ENCODE measurements around the gene RCOR1. TPM values are rescaled to one million over a fixed set of nuclear protein-coding genes. Genes with fewer than 3 reads are reported as not detected.

Gene RCOR1
- total RNA-seq, 3 donors from 2014 or later (not counting 1 experiment from before 2014, with no cell fraction given) = 20.3 to 36.5 (median 21.8) TPM

DNA sequence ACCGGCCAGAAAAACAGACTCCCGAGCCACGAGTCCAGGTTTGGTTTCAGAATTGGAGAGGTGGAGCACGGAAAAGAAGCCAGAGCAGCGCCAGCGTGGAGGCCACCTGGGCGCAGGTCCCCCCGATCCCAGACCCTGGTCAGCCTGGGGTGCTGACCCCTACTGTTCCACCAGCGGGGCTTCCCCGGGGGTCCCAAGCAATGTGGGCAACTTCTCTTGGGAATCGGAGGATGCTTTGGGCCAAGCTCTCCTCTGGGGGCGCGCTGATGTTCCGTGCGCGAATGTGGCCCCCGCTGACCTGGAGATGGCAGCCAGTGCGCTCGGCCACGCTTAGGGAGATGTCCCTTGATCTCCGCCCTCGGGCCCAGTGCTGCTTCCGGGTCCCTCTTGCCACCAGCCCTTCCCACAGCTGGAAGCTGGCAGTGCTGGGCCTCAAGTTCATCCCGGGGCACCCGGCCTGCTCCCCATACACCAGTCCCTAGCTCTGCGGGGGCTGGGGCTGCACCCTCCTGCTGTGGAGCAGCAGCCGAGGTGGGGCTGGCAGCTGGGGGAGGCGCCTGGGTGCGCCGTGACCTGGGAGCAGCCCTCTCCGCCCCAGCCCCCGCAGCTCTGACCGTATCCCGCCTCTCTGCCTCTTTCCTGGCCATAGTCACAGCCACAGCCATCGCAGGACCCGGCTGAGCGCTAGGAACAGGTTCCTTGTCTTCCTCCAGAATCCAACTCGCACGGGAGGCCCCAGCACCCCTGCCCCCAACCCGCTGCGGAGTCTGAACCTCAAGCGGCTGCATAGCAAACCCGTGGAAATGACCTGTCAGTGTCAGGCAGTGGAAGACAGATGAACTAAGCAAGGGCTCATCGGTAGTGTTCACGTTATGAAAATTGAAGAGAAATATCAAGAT, 91.2 kb downstream of the RCOR1 start:
- Mint-ChIP-seq H3K4me3 (no peak overlapping the region), H3K36me3 (no peaks in the 10 kb centered on the region), H3K9me3 (no peaks in the 10 kb centered on the region), H3K4me1 (peaks cover 18 to 21% of the 10 kb centered on the region in 2 donors), H3K27me3 (ENCODE audit: low read depth in 2 of 2) (no peaks in the 10 kb centered on the region), H3K27ac (no peak overlapping the region)
- TF ChIP-seq, protein P1, sequence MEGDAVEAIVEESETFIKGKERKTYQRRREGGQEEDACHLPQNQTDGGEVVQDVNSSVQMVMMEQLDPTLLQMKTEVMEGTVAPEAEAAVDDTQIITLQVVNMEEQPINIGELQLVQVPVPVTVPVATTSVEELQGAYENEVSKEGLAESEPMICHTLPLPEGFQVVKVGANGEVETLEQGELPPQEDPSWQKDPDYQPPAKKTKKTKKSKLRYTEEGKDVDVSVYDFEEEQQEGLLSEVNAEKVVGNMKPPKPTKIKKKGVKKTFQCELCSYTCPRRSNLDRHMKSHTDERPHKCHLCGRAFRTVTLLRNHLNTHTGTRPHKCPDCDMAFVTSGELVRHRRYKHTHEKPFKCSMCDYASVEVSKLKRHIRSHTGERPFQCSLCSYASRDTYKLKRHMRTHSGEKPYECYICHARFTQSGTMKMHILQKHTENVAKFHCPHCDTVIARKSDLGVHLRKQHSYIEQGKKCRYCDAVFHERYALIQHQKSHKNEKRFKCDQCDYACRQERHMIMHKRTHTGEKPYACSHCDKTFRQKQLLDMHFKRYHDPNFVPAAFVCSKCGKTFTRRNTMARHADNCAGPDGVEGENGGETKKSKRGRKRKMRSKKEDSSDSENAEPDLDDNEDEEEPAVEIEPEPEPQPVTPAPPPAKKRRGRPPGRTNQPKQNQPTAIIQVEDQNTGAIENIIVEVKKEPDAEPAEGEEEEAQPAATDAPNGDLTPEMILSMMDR (IDR thresholded peaks at IDR 0.05) = no peak
- intact Hi-C loops (cut with micrococcal nuclease) = no loop called here
- H3K4me3 ChIP-seq (ENCODE audit: low read length) = no peak overlapping the region
- peaks cover 2% of the 10 kb centered on the region for H3K36me3 ChIP-seq (ENCODE audit: control insufficient read depth, insufficient read depth, low read length)
- ATAC-seq = no peak
- DNase-seq = no peak
- H3K9me3 ChIP-seq (ENCODE audit: control insufficient read depth, insufficient read depth, low read length) = no peaks in the 10 kb centered on the region
- no peaks in the 10 kb centered on the region for H3K27me3 ChIP-seq (ENCODE audit: control insufficient read depth, insufficient read depth, low read length)
- H3K4me1 ChIP-seq (ENCODE audit: control insufficient read depth, insufficient read depth, low read length) = no peaks in the 10 kb centered on the region
- H3K27ac ChIP-seq (ENCODE audit: low read length) = no peak overlapping the region
- WGBS (ENCODE audit: insufficient coverage) = 96% methylated on average over 45 of the region's 45 CpGs

GRCh38 chr14:102684298-102684663, 91.8 kb downstream of the RCOR1 start:
- TF ChIP-seq, protein P1 (IDR thresholded peaks at IDR 0.05) = no peak
- H3K27me3 Mint-ChIP-seq (ENCODE audit: low read depth in 2 of 2) = no peaks in the 10 kb centered on the region
- Histone ChIP-seq H3K4me1 (ENCODE audit: control insufficient read depth, insufficient read depth, low read length) (no peaks in the 10 kb centered on the region), H3K36me3 (ENCODE audit: control insufficient read depth, insufficient read depth, low read length) (peaks cover 2% of the 10 kb centered on the region), H3K27me3 (ENCODE audit: control insufficient read depth, insufficient read depth, low read length) (no peaks in the 10 kb centered on the region), H3K27ac (ENCODE audit: low read length) (no peak overlapping the region), H3K9me3 (ENCODE audit: control insufficient read depth, insufficient read depth, low read length) (no peaks in the 10 kb centered on the region), H3K4me3 (ENCODE audit: low read length) (no peak overlapping the region)
- WGBS (ENCODE audit: insufficient coverage) = 88% methylated on average over 5 of the region's 6 CpGs
- ATAC-seq (no peak), DNase-seq (no peak)
- H3K9me3 Mint-ChIP-seq = no peaks in the 10 kb centered on the region
- H3K4me3 Mint-ChIP-seq = no peak overlapping the region
- intact Hi-C loops (cut with micrococcal nuclease) = no loop called here
- H3K4me1 Mint-ChIP-seq = peaks cover 18 to 21% of the 10 kb centered on the region in 2 donors
- H3K27ac Mint-ChIP-seq = no peak overlapping the region
- no peaks in the 10 kb centered on the region for H3K36me3 Mint-ChIP-seq

GRCh38 chr14:102686196-102686801, 93.8 kb downstream of the RCOR1 start:
- TF ChIP-seq, protein P1 (IDR thresholded peaks at IDR 0.05) = no peak
- DNase-seq = no peak
- H3K9me3 ChIP-seq (ENCODE audit: control insufficient read depth, insufficient read depth, low read length) = no peaks in the 10 kb centered on the region
- intact Hi-C loops (cut with micrococcal nuclease) = no loop called here
- Mint-ChIP-seq H3K27me3 (ENCODE audit: low read depth in 2 of 2) (no peaks in the 10 kb centered on the region), H3K36me3 (no peaks in the 10 kb centered on the region), H3K27ac (no peak overlapping the region), H3K9me3 (no peaks in the 10 kb centered on the region), H3K4me1 (peaks cover 25 to 27% of the 10 kb centered on the region in 2 donors), H3K4me3 (no peak overlapping the region)
- H3K4me1 ChIP-seq (ENCODE audit: control insufficient read depth, insufficient read depth, low read length) = no peaks in the 10 kb centered on the region
- H3K27ac ChIP-seq (ENCODE audit: low read length) = no peak overlapping the region
- no peak for ATAC-seq
- peaks cover 2% of the 10 kb centered on the region for H3K36me3 ChIP-seq (ENCODE audit: control insufficient read depth, insufficient read depth, low read length)
- no peaks in the 10 kb centered on the region for H3K27me3 ChIP-seq (ENCODE audit: control insufficient read depth, insufficient read depth, low read length)
- WGBS (ENCODE audit: insufficient coverage) = 92% methylated on average over 7 of the region's 7 CpGs
- H3K4me3 ChIP-seq (ENCODE audit: low read length) = no peak overlapping the region

Data from natural killer cell (primary cell).